OCI-LY3 (cell line): ENCODE data around the gene LAMC1.

ENCODE experiments used
- CTCF ChIP-seq: fragments of 200-600, 300-600 bp; sonication (generic); IDR thresholded peaks from 2 replicates; pipeline ENCODE4 v1.5.1; 2014; ENCODE audit warnings: antibody characterized with exemption, low read length, low read depth
- EZH2phosphoT487 ChIP-seq: fragments of 200-600 bp; shearing (Covaris generic); IDR thresholded peaks from 2 replicates; pipeline ENCODE4 v1.6.1; 2018; ENCODE audit warnings: antibody characterized with exemption, mixed run types, low read depth

- TF ChIP-seq CTCF (no peak), EZH2phosphoT487 (no peak)
These were observed 155.3 kb downstream of the LAMC1 start for GRCh38 chr1:183178545-183178944.
